Adrenal gland (tissue), 12 donors: Measurements from ENCODE around the gene HOXD9. TPM values are rescaled to one million over a fixed set of nuclear protein-coding genes. Genes with fewer than 3 reads are reported as not detected.

ENCODE experiments used
- DNase-seq, 7 donors: peaks; one replicate each; pipeline ENCODE4 v3.0.0-alpha.2; 2019 to 2020
- H3K27ac ChIP-seq, 5 donors: fragments of 200-600 bp; sonication (generic) in 4 of 5; 1 replicate in 3 of 5; 2 replicates in 2 of 5; pipeline versions ENCODE4 v1.5.1 to v1.8.0; 2016 to 2020; ENCODE audit warnings: mild to moderate bottlenecking in 1 of 5
- H3K27me3 ChIP-seq: fragments of 200-600 bp; 2 replicates; pipeline ENCODE4 v1.8.0; 2021
- H3K36me3 ChIP-seq, 2 donors: fragments of 200-600 bp; replicated peaks in 1 of 2; 1 replicate in 1 of 2; 2 replicates in 1 of 2; pipeline versions ENCODE4 v1.5.1 to v1.8.0; 2018 to 2022
- H3K4me1 ChIP-seq, 2 donors: fragments of 200-600 bp; replicated peaks in 1 of 2; 1 replicate in 1 of 2; 2 replicates in 1 of 2; pipeline versions ENCODE4 v1.5.1 to v1.8.0; 2018 to 2021
- H3K4me3 ChIP-seq, 4 donors: fragments of 200-600 bp; sonication (generic) in 3 of 4; one replicate each; pipeline ENCODE4 v1.5.1; 2016 to 2018
- H3K9me3 ChIP-seq, 3 donors: fragments of 200-600 bp; sonication (generic) in 1 of 3; replicated peaks in 1 of 3; 1 replicate in 2 of 3; 2 replicates in 1 of 3; pipeline versions ENCODE4 v1.5.1 to v1.8.0; 2016 to 2021
- POLR2A ChIP-seq, 2 donors: fragments of 450-650 bp; IDR thresholded peaks; one replicate each; pipeline ENCODE4 v1.6.1; 2017; ENCODE audit warnings: antibody characterized with exemption in 2 of 2, mild to moderate bottlenecking in 2 of 2, moderate library complexity in 1 of 2
- WGBS, 4 donors: extraction: QIAGEN DNeasy Blood & Tissue Kit in 2 of 4; methylation state at CpG; one replicate each; pipeline versions ENCODE4 v1.1.5 to v1.1.7; 2013 to 2017; 5-methylcytosine and 5-hydroxymethylcytosine counted together
- intact Hi-C, 2 donors: fragments of 100-400 bp; cut with DNase I; formaldehyde crosslinking; loops; one replicate each; pipeline versions ENCODE4 v1.14.1 to v1.15.0; 2022 to 2023
- polyA plus RNA-seq, 3 donors: library from polyadenylated mRNA; stranded (reverse); fragments of 200-250 nt in 2 of 3; fragments of 350-450 nt in 1 of 3; fragmentation: Illumina TruSeq in 1 of 3; extraction: RNeasy Lipid Tissue Mini Kit (QIAGEN cat#74804) in 1 of 3; gene quantifications; one replicate each; pipeline ENCODE4 v1.2.3, GENCODE V29; 2013 to 2014
- total RNA-seq, 9 donors: library from RNA; depleted of rRNA in 4 of 9; stranded (reverse); fragments of >200 nt in 4 of 9; fragments of 120-200 nt in 1 of 9; fragmentation: NEBNext Ultra II Directional in 1 of 9; extraction: Animal tissue kit (Norgen Biotek cat#: 25700) in 1 of 9; gene quantifications; one replicate each; pipeline versions ENCODE4 v1.1.0 to v1.2.4, GENCODE V29; 2013 to 2023
- TF ChIP-seq, protein P1 (sequence below), 6 experiments: fragments of 450-650 bp in 4 of 6; fragments of 200-600 bp in 2 of 6; sonication (generic) in 1 of 6; IDR thresholded peaks; 1 replicate in 5 of 6; 2 replicates in 1 of 6; pipeline versions ENCODE4 v1.5.1 to v1.8.0; 2016 to 2021; ENCODE audit warnings: antibody characterized with exemption in 6 of 6, mild to moderate bottlenecking in 2 of 6, moderate library complexity in 1 of 6
- donor health status: healthy with polysubstance abuse.
- donor health status: Bipolar disorder and iron deficiency.
- donor health status: DM: yes; HTN: yes; CAD: no.
- donor health status: DM: no; HTN: no; CAD: no.
- donor health status: DM: no; HTN: no; CAD: no.
- donor health status: DM: yes; HTN: yes; CAD: no.

HOXD9 gene
- total and polyA plus RNA-seq, 12 donors = 2.4 to 35.6 (median 7.5) TPM

DNA sequence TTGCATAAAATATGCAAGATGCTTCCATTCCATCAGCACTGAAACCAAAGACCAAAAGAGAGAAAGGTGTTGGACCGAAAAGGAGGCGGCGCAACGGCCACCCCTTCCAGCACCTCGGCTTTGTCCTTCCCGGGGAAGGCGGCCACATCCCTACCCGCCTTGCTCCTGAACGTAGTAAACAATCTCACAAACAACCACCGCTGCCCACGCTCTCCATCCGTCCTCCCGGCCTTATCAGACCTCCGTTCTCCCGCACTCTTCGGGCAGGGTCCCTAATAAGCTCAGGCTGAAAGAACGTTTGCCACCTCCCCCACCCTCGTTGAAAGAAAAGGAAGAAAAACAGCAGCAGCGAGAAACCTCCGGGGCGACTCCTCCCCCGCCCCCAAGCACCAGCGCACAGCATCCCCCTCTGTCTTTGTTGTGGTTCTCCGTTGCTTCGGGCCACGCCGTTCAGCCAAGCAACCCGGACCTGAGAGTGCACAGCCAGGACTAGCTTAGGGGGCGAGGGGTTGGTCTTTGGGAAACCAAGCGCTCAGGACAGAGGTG is 43.2 kb upstream of the HOXD9 start:
- intact Hi-C loops = no loop called here
- Histone ChIP-seq H3K27ac (no peak overlapping the region), H3K4me3 (no peak overlapping the region), H3K9me3 (no peaks in the 10 kb centered on the region), H3K27me3 (peaks cover 99% of the 10 kb centered on the region), H3K36me3 (no peaks in the 10 kb centered on the region), H3K4me1 (peaks cover 0 to 4% of the 10 kb centered on the region in 2 donors)
- 7 to 9% (median 9%) methylated on average over 30 of the region's 30 CpGs for WGBS, 4 donors
- TF ChIP-seq, protein P1, sequence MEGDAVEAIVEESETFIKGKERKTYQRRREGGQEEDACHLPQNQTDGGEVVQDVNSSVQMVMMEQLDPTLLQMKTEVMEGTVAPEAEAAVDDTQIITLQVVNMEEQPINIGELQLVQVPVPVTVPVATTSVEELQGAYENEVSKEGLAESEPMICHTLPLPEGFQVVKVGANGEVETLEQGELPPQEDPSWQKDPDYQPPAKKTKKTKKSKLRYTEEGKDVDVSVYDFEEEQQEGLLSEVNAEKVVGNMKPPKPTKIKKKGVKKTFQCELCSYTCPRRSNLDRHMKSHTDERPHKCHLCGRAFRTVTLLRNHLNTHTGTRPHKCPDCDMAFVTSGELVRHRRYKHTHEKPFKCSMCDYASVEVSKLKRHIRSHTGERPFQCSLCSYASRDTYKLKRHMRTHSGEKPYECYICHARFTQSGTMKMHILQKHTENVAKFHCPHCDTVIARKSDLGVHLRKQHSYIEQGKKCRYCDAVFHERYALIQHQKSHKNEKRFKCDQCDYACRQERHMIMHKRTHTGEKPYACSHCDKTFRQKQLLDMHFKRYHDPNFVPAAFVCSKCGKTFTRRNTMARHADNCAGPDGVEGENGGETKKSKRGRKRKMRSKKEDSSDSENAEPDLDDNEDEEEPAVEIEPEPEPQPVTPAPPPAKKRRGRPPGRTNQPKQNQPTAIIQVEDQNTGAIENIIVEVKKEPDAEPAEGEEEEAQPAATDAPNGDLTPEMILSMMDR (IDR thresholded peaks at IDR 0.05) = no peak
- TF ChIP-seq POLR2A (IDR thresholded peaks at IDR 0.05) = no peak
- DNase-seq = peak in 1 of 7 donors; percentile 28

DNA sequence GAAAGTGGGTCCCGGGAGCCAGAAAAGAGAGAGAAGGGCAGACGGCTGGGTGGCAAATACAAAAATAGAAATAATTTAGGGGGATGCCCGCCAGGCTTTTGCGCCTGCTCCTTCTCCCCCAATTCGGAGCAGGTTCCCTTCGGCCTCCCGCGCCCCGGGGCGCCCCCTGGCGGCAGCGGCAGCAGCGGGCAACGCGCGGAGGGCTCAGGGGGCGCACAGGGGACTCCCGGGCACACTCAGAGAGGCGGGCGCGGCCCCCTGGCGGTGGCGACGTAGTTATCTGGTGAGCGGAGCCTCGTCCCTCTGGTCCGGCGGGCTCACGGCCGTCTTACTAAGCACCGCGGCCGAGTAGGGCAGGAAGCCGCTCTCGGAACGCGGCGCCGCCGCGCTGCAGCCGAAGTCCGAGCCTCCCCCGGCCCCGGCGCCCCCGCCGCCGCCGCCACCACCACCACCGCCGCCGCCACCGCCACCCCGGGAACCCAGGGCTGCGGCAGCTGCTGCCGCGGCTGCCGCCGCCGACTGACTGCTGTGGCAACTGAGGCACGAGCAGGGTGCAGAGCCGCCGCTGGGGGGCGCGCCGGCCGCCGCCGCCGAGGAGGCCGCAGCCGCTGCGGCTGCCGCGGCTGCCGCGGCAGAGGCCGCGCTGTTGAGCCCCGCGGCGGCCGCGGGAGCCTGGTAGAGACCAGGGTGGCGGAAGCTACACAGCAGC is 42.5 kb upstream of the HOXD9 start:
- Histone ChIP-seq H3K4me1 (peaks cover 0 to 4% of the 10 kb centered on the region in 2 donors), H3K27me3 (peaks cover 98% of the 10 kb centered on the region), H3K9me3 (no peaks in the 10 kb centered on the region), H3K36me3 (no peaks in the 10 kb centered on the region), H3K4me3 (peak overlapping the region in 1 of 4 donors; percentile 27), H3K27ac (no peak overlapping the region)
- 0 to 3% (median 2%) methylated on average over 10 to 86 of the region's 86 CpGs for WGBS, 4 donors
- intact Hi-C loops = loop anchor here (5.0 to 10.0 kb wide), 2 partner anchors 393 to 395 kb away; no protein-coding TSS in a partner anchor
- peak in 2 of 7 donors; percentile 14 to 49 for DNase-seq
- TF ChIP-seq POLR2A (IDR thresholded peaks at IDR 0.05) = no peak
- TF ChIP-seq, protein P1 (IDR thresholded peaks at IDR 0.05) = peak in 4 of 6 experiments; percentile 9 to 53 (median 46)

DNA sequence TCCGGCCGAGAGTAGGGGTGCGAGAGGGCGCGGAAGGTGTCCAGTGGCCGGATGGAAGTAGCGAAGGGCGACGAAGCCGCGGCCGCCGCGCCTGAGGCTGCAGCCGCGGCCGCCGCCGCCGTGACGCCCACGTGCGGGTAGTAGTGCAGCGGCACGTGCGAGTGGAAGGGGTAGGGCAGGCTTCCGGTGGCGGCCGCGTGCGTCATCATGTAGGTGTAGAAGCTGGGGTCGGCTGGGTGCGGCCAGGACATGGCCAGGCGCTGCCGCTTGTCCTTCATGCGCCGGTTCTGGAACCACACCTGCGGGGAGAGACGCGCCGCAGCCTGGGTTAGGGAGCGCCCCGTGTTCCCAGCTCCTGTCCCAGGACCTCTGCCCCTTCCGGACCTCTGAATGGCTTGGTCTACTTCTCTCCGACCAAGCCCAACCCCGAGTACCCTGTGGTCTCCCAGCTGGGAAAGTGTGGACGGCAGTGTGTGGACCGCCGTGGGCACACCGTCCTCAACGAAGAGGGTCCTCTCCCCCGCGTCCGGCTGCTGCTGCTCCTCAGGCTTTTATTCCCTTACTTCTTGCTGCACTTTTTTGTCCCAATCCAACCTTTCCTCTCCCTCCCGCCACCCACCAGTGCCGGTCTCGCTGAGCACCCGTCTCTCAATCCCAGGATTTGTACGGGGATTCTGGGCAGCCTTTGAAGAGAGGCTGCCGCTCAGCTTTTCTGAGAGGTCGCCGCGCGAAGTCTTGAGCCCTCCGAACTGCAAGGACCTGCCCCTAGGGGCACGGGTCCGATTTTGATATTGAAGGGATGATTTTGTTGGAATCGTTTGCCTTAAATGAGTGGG is 41.8 kb upstream of the HOXD9 start:
- TF ChIP-seq, protein P1 (IDR thresholded peaks at IDR 0.05) = no peak
- no peak for TF ChIP-seq POLR2A (IDR thresholded peaks at IDR 0.05)
- H3K36me3 ChIP-seq = no peaks in the 10 kb centered on the region
- H3K27ac ChIP-seq = no peak overlapping the region
- H3K4me3 ChIP-seq = no peak overlapping the region
- peak in 1 of 7 donors; percentile 44 for DNase-seq
- intact Hi-C loops = loop anchor here (5.0 to 10.0 kb wide), 2 partner anchors 393 to 396 kb away; no protein-coding TSS in a partner anchor
- H3K4me1 ChIP-seq = peaks cover 0 to 4% of the 10 kb centered on the region in 2 donors
- WGBS, 4 donors = 7 to 18% (median 11%) methylated on average over 43 to 68 of the region's 68 CpGs
- H3K27me3 ChIP-seq = peaks cover 98% of the 10 kb centered on the region
- H3K9me3 ChIP-seq = no peaks in the 10 kb centered on the region

DNA sequence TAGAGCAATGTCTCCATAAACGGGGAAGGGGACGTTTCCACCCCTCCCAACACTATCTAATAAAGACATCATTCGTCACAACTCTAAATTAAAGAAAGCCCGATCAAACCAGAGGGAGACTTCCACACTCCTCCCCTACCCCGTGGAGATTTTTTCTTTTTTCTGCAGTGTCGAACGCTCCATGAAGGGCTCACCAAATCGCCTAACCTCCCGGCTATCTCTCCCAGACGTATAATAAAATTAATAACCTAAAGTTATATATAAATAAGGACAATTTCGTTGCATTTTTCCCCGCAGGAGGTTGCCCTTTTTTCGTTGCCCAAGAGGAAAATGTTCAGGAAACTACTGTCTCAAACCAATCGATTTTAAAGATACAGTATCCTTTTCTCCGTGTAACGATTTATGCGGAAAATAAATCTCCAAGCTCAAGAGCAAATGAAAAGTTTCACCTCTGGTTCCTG is 41.1 kb upstream of the HOXD9 start:
- H3K9me3 ChIP-seq = no peaks in the 10 kb centered on the region
- no peak for DNase-seq
- TF ChIP-seq, protein P1 (IDR thresholded peaks at IDR 0.05) = no peak
- no peak for TF ChIP-seq POLR2A (IDR thresholded peaks at IDR 0.05)
- H3K27ac ChIP-seq = no peak overlapping the region
- intact Hi-C loops = loop anchor here (5.0 to 10.0 kb wide), 2 partner anchors 394 to 397 kb away; no protein-coding TSS in a partner anchor
- H3K36me3 ChIP-seq = no peaks in the 10 kb centered on the region
- no peak overlapping the region for H3K4me3 ChIP-seq
- H3K27me3 ChIP-seq = peaks cover 97% of the 10 kb centered on the region
- H3K4me1 ChIP-seq = peaks cover 0 to 4% of the 10 kb centered on the region in 2 donors
- WGBS, 4 donors = 8 to 15% (median 13%) methylated on average over 17 of the region's 17 CpGs
